Fibroblast of mammary gland (primary cell): ENCODE data around the gene ARHGEF16.

ENCODE experiments used
- DNase-seq: peaks from one replicate; pipeline ENCODE4 v3.0.0-alpha.2; 2010; ENCODE audit warnings: low read depth
- H3K4me3 ChIP-seq: 2 replicates; pipeline ENCODE4 v1.5.1; 2011; ENCODE audit warnings: low read depth, mild to moderate bottlenecking, low read length, moderate library complexity; ENCODE audit not compliant: control insufficient read depth
- CTCF ChIP-seq: conservative IDR thresholded peaks from 2 replicates; pipeline ENCODE4 v1.5.1; 2011; ENCODE audit warnings: low read depth, low read length, inconsistent platforms; ENCODE audit not compliant: control insufficient read depth, insufficient read depth

The ARHGEF16 gene

GRCh38 chr1:3439346-3440299 lies 14.8 kb upstream of the ARHGEF16 start:
- H3K4me3 ChIP-seq: no peak overlapping the region
- no peak for TF ChIP-seq CTCF
- DNase-seq: no peak

GRCh38 chr1:3440300-3440681 lies 14.2 kb upstream of the ARHGEF16 start:
- DNase-seq: no peak
- no peak for TF ChIP-seq CTCF
- H3K4me3 ChIP-seq: no peak overlapping the region

GRCh38 chr1:3440711-3441409 lies 13.6 kb upstream of the ARHGEF16 start:
- no peak for DNase-seq
- no peak overlapping the region for H3K4me3 ChIP-seq
- TF ChIP-seq CTCF: no peak

- H3K4me3 ChIP-seq: no peak overlapping the region
- no peak for TF ChIP-seq CTCF
- DNase-seq: no peak
These were observed 13.0 kb upstream of the ARHGEF16 start for GRCh38 chr1:3441410-3441847.

- no peak for DNase-seq
- no peak overlapping the region for H3K4me3 ChIP-seq
- TF ChIP-seq CTCF: no peak
These were observed 12.6 kb upstream of the ARHGEF16 start for GRCh38 chr1:3441880-3442279.

GRCh38 chr1:3442331-3442730 lies 12.1 kb upstream of the ARHGEF16 start:
- TF ChIP-seq CTCF: no peak
- DNase-seq: no peak
- no peak overlapping the region for H3K4me3 ChIP-seq
